TTC549 (cell line): ENCODE measurements around the gene NAA80.

Experiments
- FAIRE-seq: peaks from 2 replicates; lab custom pipeline; 2012; peaks lifted over from hg19 to GRCh38; lab: Jason Lieb, UNC

NAA80 gene

GRCh38 chr3:50255251-50255615, 44.0 kb downstream of the NAA80 start:
- FAIRE-seq, result no peak

- FAIRE-seq, result no peak
Observed at GRCh38 chr3:50254577-50255250, 44.5 kb downstream of the NAA80 start.

- FAIRE-seq, result no peak
Observed at GRCh38 chr3:50251220-50251619, 48.0 kb downstream of the NAA80 start.

- no peak for FAIRE-seq
Observed at GRCh38 chr3:50250514-50250913, 48.7 kb downstream of the NAA80 start.

- no peak for FAIRE-seq
Observed at GRCh38 chr3:50249457-50249856, 49.7 kb downstream of the NAA80 start.

GRCh38 chr3:50248387-50248786, 50.8 kb downstream of the NAA80 start:
- no peak for FAIRE-seq

GRCh38 chr3:50246517-50246954, 52.7 kb downstream of the NAA80 start:
- no peak for FAIRE-seq
